Cardiac muscle cell (in vitro differentiated cells and primary cell): ENCODE results near the gene CSF3. TPM values are rescaled to one million over a fixed set of nuclear protein-coding genes. Genes with fewer than 3 reads are reported as not detected.

ENCODE experiments used
- DNase-seq, 2 donors: peaks; one replicate each; pipeline versions ENCODE4 v3.0.0 to v3.0.0-alpha.2; 2010 to 2017; ENCODE audit warnings: low read depth in 1 of 2, low spot score in 1 of 2
- H3K27ac ChIP-seq: fragments of 200-600 bp; sonication (generic); 2 replicates; pipeline ENCODE4 v1.5.1; 2016
- H3K27me3 ChIP-seq: fragments of 200-600 bp; sonication (generic); 2 replicates; pipeline ENCODE4 v1.6.0; 2016; ENCODE audit warnings: control low read depth
- H3K36me3 ChIP-seq: fragments of 200-600 bp; sonication (generic); 2 replicates; pipeline ENCODE4 v1.5.1; 2016; ENCODE audit warnings: control low read depth
- H3K4me1 ChIP-seq: fragments of 200-600 bp; sonication (generic); 2 replicates; pipeline ENCODE4 v1.8.1; 2017; ENCODE audit warnings: low read depth, mild to moderate bottlenecking, mixed run types
- H3K4me3 ChIP-seq: fragments of 200-600 bp; sonication (generic); 2 replicates; pipeline ENCODE4 v1.5.1; 2016; ENCODE audit warnings: mild to moderate bottlenecking
- H3K9me3 ChIP-seq: fragments of 200-600 bp; sonication (generic); 2 replicates; pipeline ENCODE4 v1.5.1; 2017; ENCODE audit warnings: low read depth, mild to moderate bottlenecking, control low read depth
- polyA plus RNA-seq: library from polyadenylated mRNA; unstranded; fragments of >200 nt; fragmentation: Nextera tagmentation; extraction: Ambion mirVana; gene quantifications from 2 replicates; pipeline ENCODE4 v1.2.1, GENCODE V29; 2016
- total RNA-seq: library from RNA; depleted of rRNA; stranded (reverse); fragments of >200 nt; gene quantifications from 2 replicates; pipeline ENCODE4 v1.2.3, GENCODE V29; 2016
- TF ChIP-seq, protein P1 (sequence below): IDR thresholded peaks from 2 replicates; pipeline ENCODE4 v1.5.1; 2012; ENCODE audit warnings: low read depth, mild to moderate bottlenecking, low read length

Gene CSF3
- total and polyA plus RNA-seq, 2 experiments from 2014 or later: not detected

DNA sequence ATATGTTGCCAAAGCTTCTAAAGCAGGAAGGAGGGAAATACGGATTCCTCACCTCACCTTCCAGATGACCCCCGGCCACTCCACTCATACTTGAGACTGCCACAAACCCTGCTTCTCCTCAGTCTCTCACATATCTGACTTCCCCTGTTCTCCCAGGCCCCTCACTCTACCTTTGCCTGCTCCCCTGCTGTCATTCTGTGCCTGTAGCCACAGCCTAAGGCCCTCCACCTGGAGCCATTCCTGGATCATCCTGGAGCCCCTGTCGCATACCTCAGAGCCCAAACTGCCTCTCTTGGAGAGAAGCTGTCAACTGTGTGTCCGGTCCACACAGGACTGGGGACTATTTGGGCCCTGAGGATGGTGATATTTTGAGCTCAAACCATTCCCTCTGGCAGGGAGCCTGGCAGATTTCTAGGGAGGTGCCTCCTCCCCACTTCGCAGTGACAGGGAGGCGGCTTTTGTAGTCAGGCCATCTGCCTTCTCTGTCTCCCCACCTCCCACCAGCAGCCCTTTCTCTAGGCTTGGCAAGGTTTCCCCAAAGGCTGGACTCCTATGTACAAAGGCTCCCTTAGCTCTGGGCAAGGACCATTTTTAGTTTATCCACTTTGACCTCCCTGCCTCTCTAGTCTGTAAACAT, 41.3 kb downstream of the CSF3 start:
- Histone ChIP-seq H3K9me3 (no peaks in the 10 kb centered on the region), H3K4me1 (peaks cover 4% of the 10 kb centered on the region), H3K4me3 (no peak overlapping the region), H3K27me3 (no peaks in the 10 kb centered on the region), H3K36me3 (peaks cover 10% of the 10 kb centered on the region), H3K27ac (no peak overlapping the region)
- TF ChIP-seq, protein P1, sequence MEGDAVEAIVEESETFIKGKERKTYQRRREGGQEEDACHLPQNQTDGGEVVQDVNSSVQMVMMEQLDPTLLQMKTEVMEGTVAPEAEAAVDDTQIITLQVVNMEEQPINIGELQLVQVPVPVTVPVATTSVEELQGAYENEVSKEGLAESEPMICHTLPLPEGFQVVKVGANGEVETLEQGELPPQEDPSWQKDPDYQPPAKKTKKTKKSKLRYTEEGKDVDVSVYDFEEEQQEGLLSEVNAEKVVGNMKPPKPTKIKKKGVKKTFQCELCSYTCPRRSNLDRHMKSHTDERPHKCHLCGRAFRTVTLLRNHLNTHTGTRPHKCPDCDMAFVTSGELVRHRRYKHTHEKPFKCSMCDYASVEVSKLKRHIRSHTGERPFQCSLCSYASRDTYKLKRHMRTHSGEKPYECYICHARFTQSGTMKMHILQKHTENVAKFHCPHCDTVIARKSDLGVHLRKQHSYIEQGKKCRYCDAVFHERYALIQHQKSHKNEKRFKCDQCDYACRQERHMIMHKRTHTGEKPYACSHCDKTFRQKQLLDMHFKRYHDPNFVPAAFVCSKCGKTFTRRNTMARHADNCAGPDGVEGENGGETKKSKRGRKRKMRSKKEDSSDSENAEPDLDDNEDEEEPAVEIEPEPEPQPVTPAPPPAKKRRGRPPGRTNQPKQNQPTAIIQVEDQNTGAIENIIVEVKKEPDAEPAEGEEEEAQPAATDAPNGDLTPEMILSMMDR: no peak
- DNase-seq: no peak

DNA sequence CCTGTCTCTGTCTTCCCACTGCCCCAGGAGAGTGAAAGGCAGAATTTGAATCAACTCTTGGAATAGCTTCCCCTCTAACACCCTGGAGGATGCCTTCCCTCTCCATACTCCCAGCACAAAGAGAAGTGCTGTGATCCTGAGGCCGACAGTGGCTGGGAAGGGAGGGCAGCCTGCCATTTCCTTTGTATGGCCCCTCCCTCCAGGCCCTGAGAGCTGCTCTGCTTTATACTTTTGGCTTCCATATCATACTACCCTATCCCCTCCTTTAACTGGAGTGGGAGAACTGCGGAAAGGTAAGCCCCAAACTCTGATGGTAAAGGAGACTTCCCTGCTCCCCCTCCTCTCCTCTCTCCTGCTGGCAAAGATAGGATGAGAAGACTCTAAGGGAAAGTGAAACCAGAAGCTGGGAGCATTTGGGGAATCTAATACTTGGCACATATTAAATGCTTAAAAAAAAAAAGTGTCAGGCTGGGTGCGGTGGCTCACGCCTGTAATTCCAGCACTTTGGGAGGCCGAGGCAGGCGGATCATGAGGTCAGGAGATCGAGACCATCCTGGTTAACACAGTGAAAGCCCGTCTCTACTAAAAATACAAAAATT, 43.0 kb downstream of the CSF3 start:
- Histone ChIP-seq H3K27me3 (no peaks in the 10 kb centered on the region), H3K4me1 (peaks cover 4% of the 10 kb centered on the region), H3K9me3 (no peaks in the 10 kb centered on the region), H3K4me3 (no peak overlapping the region), H3K27ac (no peak overlapping the region), H3K36me3 (no peaks in the 10 kb centered on the region)
- peak in 1 of 2 donors; percentile 59 for DNase-seq
- TF ChIP-seq, protein P1: no peak

DNA sequence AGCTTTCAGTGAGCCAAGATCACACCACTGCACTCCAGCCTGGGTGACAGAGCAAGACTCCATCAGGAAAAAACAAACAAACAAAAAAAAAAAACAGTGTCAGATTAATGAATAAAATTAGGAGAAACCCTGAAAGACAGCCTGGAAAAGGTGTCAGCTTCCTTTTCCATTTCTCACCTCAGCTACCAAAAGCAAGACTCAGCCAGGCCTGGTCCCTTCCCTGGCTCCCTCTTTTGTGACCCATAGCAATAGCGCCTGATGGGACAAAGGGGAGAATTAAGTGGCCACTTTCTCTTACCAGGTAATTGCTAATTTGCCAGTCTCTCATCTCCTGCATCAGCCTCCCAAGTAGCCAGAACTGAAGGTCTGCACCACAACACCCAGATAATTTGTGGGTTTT, 43.6 kb downstream of the CSF3 start:
- H3K27ac ChIP-seq: no peak overlapping the region
- TF ChIP-seq, protein P1: no peak
- no peaks in the 10 kb centered on the region for H3K9me3 ChIP-seq
- H3K36me3 ChIP-seq: no peaks in the 10 kb centered on the region
- DNase-seq: no peak
- H3K4me1 ChIP-seq: peaks cover 1% of the 10 kb centered on the region
- no peak overlapping the region for H3K4me3 ChIP-seq
- no peaks in the 10 kb centered on the region for H3K27me3 ChIP-seq

DNA sequence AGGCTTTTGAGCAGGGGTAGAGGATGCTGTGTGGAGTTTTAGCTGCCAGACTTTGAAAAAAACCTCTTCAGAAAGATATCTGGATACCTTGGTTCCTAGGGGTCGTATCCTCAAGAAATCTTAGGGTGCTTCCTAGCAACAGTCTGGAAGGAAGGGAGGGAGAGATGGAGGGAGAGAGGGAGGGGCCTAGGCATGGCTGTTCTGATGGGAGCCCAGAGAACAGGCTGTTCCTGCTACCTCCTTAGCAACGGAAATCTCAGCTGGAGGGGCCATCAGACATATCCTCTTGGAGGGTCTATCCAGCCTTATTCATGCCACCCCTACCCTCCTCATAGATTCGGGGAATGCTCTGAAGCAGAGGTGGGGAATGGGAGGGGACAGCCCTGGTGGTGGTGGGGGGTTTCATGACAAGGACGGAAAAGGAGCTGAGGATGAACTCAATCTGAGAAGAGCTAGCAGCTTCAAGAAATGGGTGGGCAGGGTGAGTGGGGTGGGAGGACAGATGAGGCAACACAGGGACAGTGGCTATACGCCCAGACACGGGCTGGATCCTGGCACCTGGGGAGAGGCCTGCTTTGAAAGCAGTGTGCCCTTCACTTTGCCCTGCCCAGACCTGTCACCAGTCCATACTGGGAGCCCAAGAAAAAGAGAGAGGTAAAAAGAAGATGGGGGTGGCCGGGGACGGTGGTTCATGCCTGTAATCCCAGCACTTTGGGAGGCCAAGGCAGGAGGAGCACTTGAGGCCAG, 44.7 kb downstream of the CSF3 start:
- H3K4me1 ChIP-seq: peaks cover 12% of the 10 kb centered on the region
- TF ChIP-seq, protein P1: no peak
- H3K27ac ChIP-seq: no peak overlapping the region
- no peaks in the 10 kb centered on the region for H3K9me3 ChIP-seq
- H3K36me3 ChIP-seq: no peaks in the 10 kb centered on the region
- no peak overlapping the region for H3K4me3 ChIP-seq
- H3K27me3 ChIP-seq: no peaks in the 10 kb centered on the region
- no peak for DNase-seq

DNA sequence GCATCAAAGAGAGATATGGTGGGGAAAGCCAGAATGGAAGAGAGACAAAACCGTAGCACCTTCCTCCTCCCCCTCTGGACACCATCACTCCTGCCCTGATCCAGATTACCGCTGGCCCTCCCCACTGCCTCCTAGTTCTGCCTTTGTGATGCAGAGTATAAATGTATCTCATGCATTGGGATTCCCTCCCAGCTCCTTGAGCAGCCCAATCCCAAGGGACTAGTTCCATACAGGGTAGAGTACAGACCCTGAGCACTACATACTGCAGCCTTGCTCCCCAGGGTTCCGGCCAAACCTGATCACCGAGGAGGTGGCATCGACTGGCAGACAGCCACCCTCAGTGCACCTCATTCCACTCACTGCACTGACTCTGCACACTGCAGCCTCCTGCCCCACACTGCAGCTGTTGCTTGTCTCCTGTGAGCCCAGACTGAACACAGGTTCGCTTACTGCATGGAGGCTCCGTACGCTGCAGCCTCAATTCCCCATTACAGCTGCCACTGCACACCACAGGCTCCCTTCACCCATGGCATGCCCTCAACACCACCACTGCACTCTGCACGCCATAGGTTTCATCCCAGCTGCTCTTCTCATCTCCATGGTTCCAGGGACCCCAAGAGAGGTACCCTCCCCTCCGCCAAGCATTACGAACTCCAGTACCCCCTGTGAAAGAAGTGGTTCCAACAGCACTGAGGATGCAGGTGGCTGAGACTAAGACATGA, 45.8 kb downstream of the CSF3 start:
- no peak overlapping the region for H3K4me3 ChIP-seq
- no peaks in the 10 kb centered on the region for H3K27me3 ChIP-seq
- TF ChIP-seq, protein P1: no peak
- no peaks in the 10 kb centered on the region for H3K36me3 ChIP-seq
- peaks cover 22% of the 10 kb centered on the region for H3K4me1 ChIP-seq
- H3K9me3 ChIP-seq: no peaks in the 10 kb centered on the region
- no peak overlapping the region for H3K27ac ChIP-seq
- DNase-seq: no peak
